ENCODE data around the gene RUNX1. TPM values are rescaled to one million over a fixed set of nuclear protein-coding genes. Genes with fewer than 3 reads are reported as not detected.
A peak's percentile ranks its signal among the peaks of the same experiment; 100 is the strongest.

RUNX1 gene
- total RNA-seq, 1 experiment from 2014 or later = 13.8 TPM

DNA sequence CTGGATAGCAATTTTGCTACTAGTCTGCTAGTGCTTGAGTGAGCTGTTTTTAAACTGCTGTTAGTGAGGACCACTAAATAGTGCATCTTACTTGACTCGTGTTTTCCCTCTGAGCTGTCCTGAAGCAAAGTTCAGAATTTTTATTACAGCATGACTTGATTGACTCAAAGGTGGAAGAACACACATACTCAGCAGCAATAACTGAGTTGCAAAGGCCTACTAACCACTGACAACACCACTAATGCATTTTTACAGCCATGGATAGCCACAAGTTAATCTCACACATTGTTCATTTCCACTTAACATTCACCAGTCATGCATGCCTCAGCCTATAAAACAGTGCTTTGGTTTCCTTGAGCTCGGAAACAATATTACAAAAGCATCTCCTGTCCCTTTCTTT is 148.7 kb downstream of the RUNX1 start:
- DNase-seq (ENCODE audit: low read depth) = peak; percentile 92

DNA sequence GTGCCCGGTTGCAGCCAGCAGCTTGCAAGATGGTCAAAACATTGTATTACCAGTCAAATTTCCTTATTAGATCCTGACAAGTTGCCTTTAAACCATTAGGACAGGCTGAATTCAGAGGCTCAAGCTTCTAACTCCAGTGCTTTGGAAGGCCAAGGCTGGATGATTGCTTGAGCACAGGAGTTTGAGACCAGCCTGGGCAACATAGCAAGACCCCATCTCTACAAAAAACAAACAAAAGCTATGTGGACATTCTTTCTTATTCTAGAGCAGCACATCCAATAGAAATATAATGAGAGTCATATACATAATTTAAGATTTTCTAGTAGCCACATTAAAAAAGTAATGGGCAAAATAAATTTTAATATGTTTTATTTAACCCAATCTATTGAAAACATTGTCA is 149.3 kb downstream of the RUNX1 start:
- no peak for DNase-seq (ENCODE audit: low read depth)

GRCh38 chr21:34899302-34899701 is 149.8 kb downstream of the RUNX1 start:
- no peak for DNase-seq (ENCODE audit: low read depth)

DNA sequence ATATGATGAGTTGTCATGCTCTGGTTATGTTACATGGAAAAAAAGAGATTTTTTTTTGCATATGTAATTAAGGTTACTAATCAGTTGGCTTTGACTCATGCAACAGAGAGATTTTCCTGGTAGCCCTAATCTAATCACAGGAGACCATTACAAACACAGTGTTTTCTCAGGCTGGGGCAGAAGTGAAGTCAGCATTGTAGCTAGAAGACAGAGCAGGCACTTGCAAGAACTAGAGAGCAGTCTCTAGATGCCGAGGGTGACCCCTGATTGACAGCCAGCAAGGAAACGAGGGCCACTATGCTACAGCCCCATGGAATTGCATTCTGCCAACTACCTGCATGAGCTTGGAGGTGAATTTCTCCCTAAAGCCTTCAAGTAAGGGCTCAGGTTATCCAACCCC is 151.3 kb downstream of the RUNX1 start:
- DNase-seq (ENCODE audit: low read depth) = no peak

DNA sequence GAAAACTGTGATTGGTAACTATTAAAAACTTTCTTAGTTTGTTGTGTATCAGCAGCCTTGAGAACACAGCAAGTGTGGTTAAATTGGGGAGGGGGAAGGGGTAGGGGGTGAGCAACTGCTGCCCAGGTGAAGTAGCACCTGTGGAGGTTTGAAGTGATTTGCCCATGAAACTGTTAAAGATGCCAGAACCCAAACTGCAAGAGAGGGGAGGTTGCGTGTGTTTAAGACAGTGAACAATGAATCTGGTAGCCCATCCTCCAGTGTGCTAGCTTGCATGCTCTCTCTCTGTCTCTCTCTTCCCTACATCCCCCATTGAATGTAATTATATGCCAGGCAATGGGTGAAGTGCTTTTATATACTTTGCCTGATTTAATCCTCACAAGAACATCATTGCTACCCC is 154.7 kb downstream of the RUNX1 start:
- no peak for DNase-seq (ENCODE audit: low read depth)

- peak; percentile 44 for DNase-seq (ENCODE audit: low read depth)
These were observed 156.9 kb downstream of the RUNX1 start for GRCh38 chr21:34892209-34892608.

- DNase-seq (ENCODE audit: low read depth) = no peak
These were observed 157.5 kb downstream of the RUNX1 start for GRCh38 chr21:34891613-34891943.

- DNase-seq (ENCODE audit: low read depth) = peak; percentile 67
These were observed 158.1 kb downstream of the RUNX1 start for GRCh38 chr21:34890724-34891612.

GRCh38 chr21:34890470-34890723 is 158.7 kb downstream of the RUNX1 start:
- DNase-seq (ENCODE audit: low read depth) = no peak

GRCh38 chr21:34889676-34890469 is 159.2 kb downstream of the RUNX1 start:
- DNase-seq (ENCODE audit: low read depth) = peak; percentile 83

GRCh38 chr21:34889320-34889675 is 159.8 kb downstream of the RUNX1 start:
- peak; percentile 78 for DNase-seq (ENCODE audit: low read depth)

DNA sequence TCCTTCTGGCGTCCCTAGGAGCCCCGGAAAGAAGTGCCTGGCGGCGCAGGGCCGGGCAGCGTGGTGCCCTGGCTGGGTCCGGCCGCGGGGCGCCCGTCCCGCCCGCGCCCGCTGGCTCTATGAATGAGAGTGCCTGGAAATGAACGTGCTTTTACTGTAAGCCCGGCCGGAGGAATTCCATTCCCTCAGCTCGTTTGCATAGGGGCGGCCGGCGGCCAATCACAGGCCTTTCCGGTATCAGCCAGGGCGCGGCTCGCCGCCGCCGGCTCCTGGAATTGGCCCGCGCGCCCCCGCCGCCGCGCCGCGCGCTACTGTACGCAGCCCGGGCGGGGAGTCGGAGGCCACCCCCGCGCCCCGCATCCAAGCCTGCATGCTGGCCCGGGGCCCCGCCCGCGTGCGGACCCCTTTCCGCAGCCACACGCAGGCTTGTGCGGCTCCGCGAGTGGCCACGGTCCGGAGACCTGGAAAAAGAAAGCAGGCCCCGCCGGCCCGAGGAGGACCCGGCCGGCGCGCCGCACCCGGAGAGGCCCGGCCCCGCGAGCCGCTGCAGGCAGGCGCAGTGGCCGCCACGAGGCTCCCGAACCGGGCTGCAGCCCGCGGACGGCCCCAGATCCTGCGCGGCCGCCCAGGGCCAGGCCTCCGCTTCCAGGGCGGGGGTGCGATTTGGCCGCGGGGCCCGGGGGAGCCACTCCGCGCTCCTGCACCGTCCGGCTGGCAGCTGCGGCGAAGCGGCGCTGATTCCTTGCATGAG is 160.4 kb downstream of the RUNX1 start:
- peak; percentile 98 for DNase-seq (ENCODE audit: low read depth)

GRCh38 chr21:34887725-34888568 is 161.2 kb downstream of the RUNX1 start:
- peak; percentile 97 for DNase-seq (ENCODE audit: low read depth)

DNA sequence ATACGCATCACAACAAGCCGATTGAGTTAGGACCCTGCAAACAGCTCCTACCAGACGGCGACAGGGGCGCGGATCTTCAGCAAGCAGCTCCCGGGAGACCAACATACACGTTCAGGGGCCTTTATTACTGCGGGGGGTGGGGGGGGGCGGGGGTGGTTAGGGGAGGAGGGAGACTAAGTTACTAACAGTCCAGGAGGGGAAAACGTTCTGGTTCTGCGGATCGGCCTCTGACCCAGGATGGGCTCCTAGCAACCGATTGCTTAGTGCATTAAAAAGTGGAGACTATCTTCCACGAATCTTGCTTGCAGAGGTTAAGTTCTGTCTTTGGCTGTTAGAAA is 162.0 kb downstream of the RUNX1 start:
- DNase-seq (ENCODE audit: low read depth) = peak; percentile 62

DNA sequence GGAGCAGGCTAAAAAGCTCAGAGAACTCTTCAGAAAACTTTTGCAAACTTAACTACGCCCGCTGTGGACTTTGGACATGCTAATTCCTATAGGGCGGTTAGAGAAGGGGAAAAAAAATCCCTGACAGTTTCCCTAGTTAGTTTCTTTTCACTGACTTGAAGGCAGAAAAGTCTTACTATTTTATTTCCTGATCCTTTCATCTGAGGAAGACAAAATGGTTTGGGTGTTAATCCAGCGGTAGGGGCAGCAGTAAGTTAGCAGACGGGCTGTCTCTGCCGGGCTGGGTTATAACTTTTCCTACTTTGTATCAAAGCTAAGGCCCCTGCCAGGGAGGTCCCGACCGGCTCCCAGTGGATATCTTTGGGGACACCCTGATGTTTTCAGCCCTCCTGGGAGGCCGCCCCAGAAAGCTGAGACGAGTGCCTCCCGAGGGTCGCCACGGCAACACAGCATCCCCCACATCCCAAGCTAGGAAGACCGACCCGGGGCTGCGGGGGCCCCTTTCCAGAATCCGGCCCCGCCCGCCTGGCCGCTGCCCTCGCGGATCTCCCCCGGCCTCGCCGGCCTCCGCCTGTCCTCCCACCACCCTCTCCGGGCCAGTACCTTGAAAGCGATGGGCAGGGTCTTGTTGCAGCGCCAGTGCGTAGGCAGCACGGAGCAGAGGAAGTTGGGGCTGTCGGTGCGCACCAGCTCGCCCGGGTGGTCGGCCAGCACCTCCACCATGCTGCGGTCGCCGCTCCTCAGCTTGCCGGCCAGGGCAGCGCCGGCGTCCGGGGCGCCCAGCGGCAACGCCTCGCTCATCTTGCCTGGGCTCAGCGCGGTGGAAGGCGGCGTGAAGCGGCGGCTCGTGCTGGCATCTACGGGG is 162.6 kb downstream of the RUNX1 start:
- peak; percentile 65 for DNase-seq (ENCODE audit: low read depth)

DNA sequence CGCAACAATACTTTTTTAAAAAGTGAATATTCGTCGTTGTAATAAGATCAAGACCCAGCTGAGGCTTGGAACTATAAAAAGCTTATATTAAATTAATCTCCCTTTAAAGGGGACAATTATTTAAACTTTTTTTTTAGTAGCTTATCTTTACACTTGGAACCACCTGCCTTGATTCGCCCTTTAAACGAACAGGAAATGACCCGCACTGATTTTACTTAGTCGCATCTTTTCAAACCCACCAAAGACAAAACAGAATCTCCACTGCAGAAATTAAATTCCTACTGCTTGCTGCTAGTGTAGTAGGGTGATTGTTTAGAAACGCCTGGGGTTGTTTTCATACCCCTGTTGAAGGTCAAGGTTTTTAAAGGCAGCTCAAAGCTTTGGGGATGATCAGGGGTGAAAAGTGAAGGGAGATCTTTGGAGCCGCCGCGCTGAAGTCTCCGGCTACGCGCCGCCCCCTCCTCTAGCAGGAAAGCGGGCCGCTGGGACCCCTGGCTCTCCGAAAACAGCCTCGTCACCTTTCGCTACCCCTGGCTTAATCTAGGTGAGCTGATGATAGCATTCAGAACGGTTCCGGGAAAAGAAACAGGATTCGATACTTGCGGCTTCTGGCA is 163.4 kb downstream of the RUNX1 start:
- peak; percentile 66 for DNase-seq (ENCODE audit: low read depth)

DNA sequence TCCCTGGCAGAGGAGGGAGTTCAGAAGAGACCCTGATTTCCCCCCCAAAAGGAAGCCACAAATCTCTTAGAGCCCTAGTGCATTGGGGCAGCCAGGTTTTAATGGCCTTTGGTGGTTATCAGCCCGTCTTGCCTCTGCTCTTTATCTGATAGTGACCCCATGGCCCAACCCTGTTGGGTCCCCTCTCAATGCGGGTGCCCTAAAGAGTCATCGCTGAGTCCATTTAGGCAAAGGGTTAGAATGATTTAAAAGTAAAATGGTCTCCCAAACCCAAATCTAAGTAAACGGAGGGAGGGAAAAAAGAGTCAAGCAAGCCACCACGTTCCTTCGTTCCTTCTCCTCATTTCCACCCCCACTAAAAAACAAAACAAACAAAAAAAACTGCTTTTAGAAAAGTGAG is 164.0 kb downstream of the RUNX1 start:
- DNase-seq (ENCODE audit: low read depth) = peak; percentile 56

DNA sequence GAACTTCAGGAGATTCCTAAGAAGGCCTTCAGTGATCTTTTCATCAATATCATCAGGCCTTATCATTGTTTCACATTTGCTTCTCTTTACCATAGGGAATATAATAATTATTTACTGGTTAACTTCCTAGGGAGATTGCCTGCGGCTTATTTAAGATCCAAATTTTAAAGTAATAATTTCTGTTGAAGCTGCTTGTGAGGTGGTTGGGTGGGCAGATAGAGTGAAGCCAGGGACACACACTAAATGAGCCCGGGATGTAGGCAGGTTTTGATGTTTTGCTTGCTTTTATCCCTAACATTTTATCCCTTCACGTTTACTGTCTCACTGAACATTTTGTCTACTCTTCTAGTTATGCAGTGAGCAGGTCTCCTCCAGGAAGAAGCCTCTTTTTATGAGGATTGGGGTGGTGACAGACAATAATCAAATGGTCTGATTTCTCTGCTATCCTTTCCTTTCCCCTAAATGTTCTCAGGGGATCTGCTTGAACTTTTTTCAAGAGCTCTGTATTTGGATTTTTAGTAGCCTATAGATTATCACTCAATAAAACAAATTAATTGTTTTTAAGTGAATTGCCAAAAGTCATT is 164.7 kb downstream of the RUNX1 start:
- peak; percentile 51 for DNase-seq (ENCODE audit: low read depth)

GRCh38 chr21:34883491-34884271 is 165.4 kb downstream of the RUNX1 start:
- peak; percentile 27 for DNase-seq (ENCODE audit: low read depth)

All from M059J (cell line).